SK-N-MC (cell line): ENCODE measurements around the gene DHCR7.

ENCODE experiments used
- DNase-seq: peaks from one replicate; pipeline ENCODE4 v3.0.0-alpha.2; 2011; ENCODE audit warnings: low read depth, low spot score
- H3K27ac ChIP-seq: fragments of 200-600 bp; sonication (generic); 2 replicates; pipeline ENCODE4 v1.5.1; 2016; ENCODE audit warnings: mixed run types
- H3K36me3 ChIP-seq: fragments of 200-600 bp; sonication (generic); 2 replicates; pipeline ENCODE4 v1.6.1; 2017; ENCODE audit warnings: antibody characterized with exemption, low read length, mixed read lengths; ENCODE audit not compliant: insufficient read depth
- H3K4me3 ChIP-seq: fragments of 200-600 bp; sonication (generic); 2 replicates; pipeline ENCODE4 v1.5.1; 2016
- H3K9ac ChIP-seq: fragments of 200-600 bp; sonication (generic); 2 replicates; pipeline ENCODE4 v1.8.0; 2017; ENCODE audit warnings: mixed run types, mixed read lengths; ENCODE audit not compliant: insufficient read length
- H3K9me3 ChIP-seq: fragments of 200-600 bp; sonication (generic); 2 replicates; pipeline ENCODE4 v1.6.1; 2017; ENCODE audit warnings: low read depth, mild to moderate bottlenecking, antibody characterized with exemption, low read length, moderate library complexity, mixed read lengths
- EZH2 ChIP-seq: fragments of 200-600 bp; sonication (generic); IDR thresholded peaks from one replicate; pipeline ENCODE4 v1.6.1; 2017; ENCODE audit warnings: antibody characterized with exemption
- FOXP2 ChIP-seq: optimal IDR thresholded peaks from 2 replicates; pipeline ENCODE3; 2011; ENCODE audit warnings: mild to moderate bottlenecking, moderate library complexity; ENCODE audit not compliant: insufficient read depth; ENCODE audit errors: extremely low read length, control extremely low read depth
- POLR2AphosphoS5 ChIP-seq: IDR thresholded peaks from 2 replicates; pipeline ENCODE4 v1.6.1; 2012; ENCODE audit warnings: mild to moderate bottlenecking, low read depth, low read length, borderline replicate concordance

DHCR7 gene

DNA sequence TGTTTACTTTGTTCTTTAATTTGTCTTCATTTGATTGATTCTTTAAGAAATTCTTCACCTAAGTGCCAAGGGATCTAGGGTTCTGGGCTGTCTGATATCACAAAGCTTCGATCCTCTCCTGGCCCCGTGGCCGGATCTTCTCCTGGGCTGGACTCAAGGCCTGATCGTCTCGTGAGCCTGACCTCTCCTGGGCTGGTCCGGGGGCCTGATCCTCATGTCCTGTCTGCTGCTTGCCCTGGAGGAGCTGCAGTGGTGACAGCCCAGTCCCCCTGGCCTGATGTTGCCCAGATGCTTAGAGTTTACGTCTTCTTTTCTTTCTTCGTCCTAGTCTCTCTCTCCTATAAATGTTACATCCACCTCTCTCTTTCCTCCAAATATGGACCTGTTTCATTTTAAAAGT, 8.1 kb upstream of the DHCR7 start:
- peaks cover 33% of the 10 kb centered on the region for H3K36me3 ChIP-seq
- no peak for TF ChIP-seq POLR2AphosphoS5
- TF ChIP-seq EZH2 = no peak
- no peak for TF ChIP-seq FOXP2
- no peak for DNase-seq

DNA sequence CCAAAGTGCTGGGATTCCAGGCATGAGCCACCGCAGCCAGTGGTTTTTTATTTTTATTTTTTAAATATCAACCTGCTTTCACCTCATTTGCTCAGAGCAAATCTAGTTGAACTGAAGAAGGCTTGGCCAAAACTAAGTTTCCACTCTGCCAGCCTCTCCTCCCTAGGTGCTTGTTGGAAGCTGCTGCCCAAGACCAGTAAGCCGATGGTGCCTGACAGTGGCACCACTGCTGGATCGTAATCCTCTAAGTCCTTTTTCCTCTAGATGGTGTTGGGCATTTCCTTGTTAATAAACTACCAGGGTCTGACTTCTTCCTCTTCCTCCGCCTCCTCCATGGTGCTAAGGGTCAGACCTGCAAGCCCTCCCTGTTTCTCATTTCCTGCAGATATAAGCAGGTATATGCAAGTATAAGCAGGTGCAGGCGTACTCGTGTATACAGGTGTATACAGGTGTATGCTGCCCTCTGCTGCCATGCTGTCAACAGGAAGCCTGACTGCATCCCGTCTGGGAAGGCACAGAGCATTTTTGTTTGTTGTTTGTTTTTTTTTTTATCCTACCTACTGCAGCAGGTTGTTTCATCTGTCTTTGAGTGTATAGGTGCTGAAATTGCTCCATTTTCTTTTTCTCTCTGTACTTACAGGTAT, 6.4 kb upstream of the DHCR7 start:
- Histone ChIP-seq H3K27ac (no peak overlapping the region), H3K4me3 (no peak overlapping the region), H3K9me3 (no peaks in the 10 kb centered on the region), H3K9ac (no peak overlapping the region), H3K36me3 (peaks cover 25% of the 10 kb centered on the region)
- no peak for TF ChIP-seq POLR2AphosphoS5
- no peak for TF ChIP-seq EZH2
- no peak for TF ChIP-seq FOXP2
- no peak for DNase-seq

More for the DNA sequence above, 8.1 kb upstream of the DHCR7 start:
- H3K4me3 ChIP-seq = no peak overlapping the region
- H3K27ac ChIP-seq = no peak overlapping the region
- no peaks in the 10 kb centered on the region for H3K9me3 ChIP-seq
- no peak overlapping the region for H3K9ac ChIP-seq

DNA sequence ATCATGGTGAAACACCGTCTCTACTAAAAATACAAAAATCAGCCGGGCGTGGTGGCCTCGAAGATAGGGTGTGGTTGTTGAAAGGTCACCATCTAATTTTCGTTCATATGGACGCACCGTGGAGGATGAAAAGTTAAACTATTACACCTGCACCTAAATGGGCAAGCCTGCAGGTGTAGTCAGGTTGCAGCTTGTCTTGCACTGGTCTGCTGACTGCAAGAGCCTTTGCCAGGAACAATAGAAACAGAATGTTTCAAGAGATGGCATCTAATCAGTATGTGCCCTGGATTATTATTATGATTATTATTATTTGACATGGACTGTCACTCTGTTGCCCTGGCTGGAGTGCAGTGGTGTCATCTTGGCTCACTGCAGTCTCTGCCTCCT, 5.7 kb upstream of the DHCR7 start:
- Histone ChIP-seq H3K27ac (no peak overlapping the region), H3K4me3 (peak overlapping the region; percentile 93), H3K36me3 (peaks cover 20% of the 10 kb centered on the region), H3K9me3 (no peaks in the 10 kb centered on the region), H3K9ac (no peak overlapping the region)
- no peak for TF ChIP-seq POLR2AphosphoS5
- no peak for TF ChIP-seq FOXP2
- TF ChIP-seq EZH2 = no peak
- DNase-seq = no peak

DNA sequence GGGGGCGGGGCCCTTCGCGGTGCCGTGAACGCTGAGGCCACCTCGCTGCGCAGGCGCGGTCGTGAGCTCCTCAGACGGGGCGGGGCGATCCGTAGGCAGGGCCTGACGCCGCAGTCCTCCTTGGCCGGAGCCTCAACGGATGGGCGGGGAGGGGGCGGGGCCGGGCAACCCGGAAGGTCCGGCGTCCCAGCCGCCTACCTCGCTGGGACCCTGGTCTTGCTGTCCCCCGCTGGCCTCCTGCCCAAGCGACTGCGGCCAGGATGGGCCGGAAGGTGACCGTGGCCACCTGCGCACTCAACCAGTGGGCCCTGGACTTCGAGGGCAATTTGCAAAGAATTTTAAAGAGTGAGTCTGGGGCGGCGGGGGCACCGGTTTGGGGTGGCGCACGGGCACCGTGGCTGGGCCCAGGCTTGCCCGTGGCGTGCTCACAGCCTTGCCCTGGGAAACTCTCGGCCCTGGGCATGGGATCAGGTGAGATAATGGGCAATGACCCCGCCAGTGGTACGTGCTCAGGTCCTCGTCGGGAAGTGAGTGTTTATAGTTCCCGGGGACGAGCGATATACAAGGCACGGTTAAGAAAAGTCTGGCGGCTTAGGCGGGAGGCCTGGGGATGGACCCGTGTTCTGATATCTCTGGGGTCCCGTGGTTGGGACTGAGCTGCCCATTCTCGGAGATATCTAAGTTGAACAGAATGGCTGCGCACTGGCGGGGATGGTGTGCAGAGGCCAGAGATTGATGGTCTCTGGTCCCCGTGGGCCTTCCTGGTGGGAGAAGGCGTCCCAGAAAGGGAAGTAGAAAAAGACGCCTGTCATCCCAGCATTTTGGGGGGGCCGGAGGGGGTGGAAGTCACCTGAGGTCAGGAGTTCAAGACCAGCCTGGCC, 5.1 kb upstream of the DHCR7 start, which contains the start of gene NADSYN1:
NADSYN1 (plus strand) TSS at position 167 of the 881 bp plus-strand sequence; CDS start at position 261, 94 bp downstream.
- peak within 1 kb of the TSS; percentile 65 for H3K27ac ChIP-seq
- no peaks in the 10 kb centered on the region for H3K9me3 ChIP-seq

DNA sequence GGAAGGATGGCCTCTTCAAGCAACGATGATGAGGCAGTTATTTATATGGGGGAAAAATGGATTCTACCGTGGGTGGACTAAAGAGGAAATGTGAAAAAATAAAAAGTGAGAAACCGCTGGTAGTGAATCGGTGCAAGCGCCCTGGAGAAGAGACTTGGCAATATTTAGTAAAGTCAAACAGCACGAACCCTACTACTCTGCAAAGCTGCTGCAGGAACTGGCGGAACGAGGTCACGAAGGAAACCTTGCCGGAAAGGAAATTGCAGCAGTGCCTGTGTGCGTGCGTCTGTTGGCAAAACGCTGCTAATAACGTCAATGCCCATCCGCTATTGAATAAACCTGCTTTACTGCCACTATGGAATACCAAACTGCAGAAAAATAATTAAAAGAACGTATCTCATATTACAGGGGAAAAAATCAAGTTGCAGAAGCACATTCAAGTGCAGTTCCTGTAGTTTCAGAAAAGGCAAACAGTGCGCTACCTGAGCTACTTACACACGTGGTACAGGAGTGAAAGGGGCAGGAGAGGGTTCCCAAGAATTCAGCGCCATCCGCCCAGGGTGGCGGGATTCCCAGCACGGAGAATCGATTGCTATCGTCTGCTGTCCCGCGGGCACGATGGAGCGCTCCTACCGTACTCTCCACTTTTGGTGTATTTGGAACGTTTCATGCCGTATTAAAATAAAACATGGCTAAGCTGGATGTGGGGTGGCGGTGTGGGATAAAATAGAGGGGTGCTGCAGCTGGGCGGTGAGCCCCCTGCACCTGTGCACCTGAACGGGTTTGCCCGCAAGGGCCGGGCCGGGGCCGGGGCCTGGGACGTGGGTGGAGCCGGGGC, 4.2 kb upstream of the DHCR7 start:
- DNase-seq = no peak
- no peaks in the 10 kb centered on the region for H3K9me3 ChIP-seq
- H3K36me3 ChIP-seq = peaks cover 21% of the 10 kb centered on the region
- peak overlapping the region; percentile 35 for H3K9ac ChIP-seq
- H3K27ac ChIP-seq = peak overlapping the region; percentile 65
- TF ChIP-seq EZH2 (no peak), POLR2AphosphoS5 (peak; percentile 38; the same call in 1 of the 2 replicates)
- peak overlapping the region; percentile 93 for H3K4me3 ChIP-seq

More for the DNA sequence above, 5.1 kb upstream of the DHCR7 start, which contains the start of gene NADSYN1:
- Histone ChIP-seq H3K4me3 (peak within 1 kb of the TSS; percentile 93), H3K9ac (peak within 1 kb of the TSS; percentile 85), H3K36me3 (peaks cover 20% of the 10 kb centered on the region)
- no peak for DNase-seq
- TF ChIP-seq FOXP2 = peak; percentile 10
- TF ChIP-seq EZH2 = no peak
- peak; percentile 66; the same call in 1 of the 2 replicates for TF ChIP-seq POLR2AphosphoS5

DNA sequence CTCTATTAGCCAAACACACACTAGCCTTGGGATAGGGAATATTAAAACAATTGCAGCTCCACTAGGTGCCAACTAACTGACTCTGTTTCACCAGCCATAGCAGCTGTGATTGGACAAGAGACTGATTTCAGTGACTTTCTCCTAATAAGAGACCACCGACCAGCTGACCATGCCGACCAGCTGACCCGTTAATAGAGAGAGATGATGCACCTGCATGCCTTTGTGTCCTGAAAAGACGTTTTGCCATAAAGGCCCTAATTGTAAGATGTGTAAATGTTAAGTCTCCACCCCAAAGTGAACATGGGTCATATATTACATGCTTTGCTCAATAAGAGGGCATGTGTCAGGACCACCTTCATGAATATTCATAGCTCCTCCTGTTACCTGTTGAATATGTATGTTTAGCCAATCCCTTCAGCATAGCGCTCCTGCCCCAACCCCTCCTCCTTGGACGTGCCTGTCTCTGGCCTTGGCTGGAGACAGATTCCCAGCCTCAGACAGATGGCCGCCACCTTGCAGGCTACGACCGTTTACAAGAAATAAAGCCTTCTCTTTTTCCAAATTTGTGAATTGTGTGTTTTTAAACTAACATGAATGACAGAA, 3.5 kb upstream of the DHCR7 start:
- Histone ChIP-seq H3K4me3 (peak overlapping the region; percentile 93), H3K36me3 (peaks cover 29% of the 10 kb centered on the region), H3K27ac (peak overlapping the region; percentile 65), H3K9ac (peak overlapping the region; percentile 25), H3K9me3 (no peaks in the 10 kb centered on the region)
- TF ChIP-seq FOXP2 (no peak), POLR2AphosphoS5 (no peak), EZH2 (no peak)
- DNase-seq = no peak

DNA sequence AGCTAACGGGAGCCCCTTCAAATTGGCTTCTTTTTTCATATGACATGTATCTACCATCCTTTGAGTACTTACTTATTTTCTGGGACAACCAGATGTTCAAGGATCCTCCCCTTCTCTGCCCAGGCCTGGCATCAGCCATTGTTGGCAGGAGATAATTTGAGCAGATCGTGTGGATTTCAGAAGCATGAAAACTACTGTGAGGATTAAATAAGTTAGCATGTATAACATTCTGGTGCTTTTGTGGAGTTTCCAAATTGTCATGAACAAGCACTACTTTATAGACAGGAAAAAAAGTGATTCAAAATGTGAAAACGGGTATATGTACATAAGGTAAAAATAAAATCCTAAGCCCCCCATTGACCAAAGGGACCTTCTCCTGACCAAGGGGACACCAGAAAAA, 2.7 kb upstream of the DHCR7 start:
- peak overlapping the region; percentile 42; the same call in 1 of the 2 replicates for H3K27ac ChIP-seq

DNA sequence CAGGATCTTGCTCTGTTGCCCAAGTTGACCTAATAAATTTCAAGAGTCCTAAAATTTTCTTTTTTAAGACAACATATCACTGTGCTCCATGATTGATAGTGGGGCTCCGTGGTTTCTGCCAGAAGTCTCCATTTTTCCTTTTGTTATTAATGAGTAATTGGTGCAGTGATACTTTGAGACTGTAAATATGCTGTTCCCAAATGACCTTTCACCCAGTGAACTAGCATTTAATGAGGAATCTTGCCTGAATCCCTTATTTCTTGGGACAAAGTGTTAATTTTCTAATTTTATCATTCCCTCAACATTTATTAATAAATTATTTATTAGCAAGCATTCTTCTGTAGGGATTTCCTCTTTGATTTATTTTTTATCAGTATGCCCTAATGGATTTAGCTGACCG, 2.3 kb upstream of the DHCR7 start:
- Histone ChIP-seq H3K4me3 (peak overlapping the region; percentile 93), H3K36me3 (peaks cover 32% of the 10 kb centered on the region), H3K9me3 (no peaks in the 10 kb centered on the region), H3K27ac (peak overlapping the region; percentile 42; the same call in 1 of the 2 replicates), H3K9ac (peak overlapping the region; percentile 61)
- no peak for TF ChIP-seq EZH2
- no peak for DNase-seq

More for the DNA sequence above, 2.7 kb upstream of the DHCR7 start:
- Histone ChIP-seq H3K9me3 (no peaks in the 10 kb centered on the region), H3K9ac (peak overlapping the region; percentile 61), H3K36me3 (peaks cover 32% of the 10 kb centered on the region), H3K4me3 (peak overlapping the region; percentile 93)
- no peak for TF ChIP-seq EZH2
- TF ChIP-seq POLR2AphosphoS5 = no peak
- no peak for TF ChIP-seq FOXP2
- DNase-seq = no peak
